HUDEP-2 (cell line): ENCODE measurements around the gene PRKCZ.

Experiments
- DNase-seq, 76 experiments: peaks; one replicate each; lab custom pipeline; 2025; ENCODE audit not compliant: unreplicated experiment in 76 of 76; lab: John Stamatoyannopoulos, UW

Gene PRKCZ

GRCh38 chr1:2098839-2099785 lies 48.9 kb downstream of the PRKCZ start:
- no peak for DNase-seq

GRCh38 chr1:2099886-2100779 lies 49.9 kb downstream of the PRKCZ start:
- no peak for DNase-seq

GRCh38 chr1:2100780-2101108 lies 50.5 kb downstream of the PRKCZ start:
- DNase-seq = no peak

- no peak for DNase-seq
Measured at GRCh38 chr1:2101531-2101930, 51.3 kb downstream of the PRKCZ start.

GRCh38 chr1:2101946-2102345 lies 51.7 kb downstream of the PRKCZ start:
- no peak for DNase-seq

- DNase-seq = no peak
Measured at GRCh38 chr1:2102753-2103152, 52.5 kb downstream of the PRKCZ start.

- DNase-seq = no peak
Measured at GRCh38 chr1:2103266-2103900, 53.2 kb downstream of the PRKCZ start.

GRCh38 chr1:2103901-2104590 lies 53.8 kb downstream of the PRKCZ start:
- DNase-seq = no peak

- DNase-seq = no peak
Measured at GRCh38 chr1:2104621-2105427, 54.6 kb downstream of the PRKCZ start.

GRCh38 chr1:2105781-2106524 lies 55.7 kb downstream of the PRKCZ start:
- DNase-seq = no peak

- no peak for DNase-seq
Measured at GRCh38 chr1:2106659-2107405, 56.6 kb downstream of the PRKCZ start.

GRCh38 chr1:2107586-2108212 lies 57.5 kb downstream of the PRKCZ start:
- DNase-seq = no peak

GRCh38 chr1:2108213-2108876 lies 58.1 kb downstream of the PRKCZ start:
- peak in 4 of 76 experiments; percentile 1 to 12 (median 6) for DNase-seq

- no peak for DNase-seq
Measured at GRCh38 chr1:2108877-2109580, 58.8 kb downstream of the PRKCZ start.

- no peak for DNase-seq
Measured at GRCh38 chr1:2109581-2110021, 59.4 kb downstream of the PRKCZ start.

GRCh38 chr1:2110191-2110737 lies 60.1 kb downstream of the PRKCZ start:
- no peak for DNase-seq
